Thyroid gland (tissue), 4 donors: Measurements from ENCODE around the gene NXPE4. TPM values are rescaled to one million over a fixed set of nuclear protein-coding genes. Genes with fewer than 3 reads are reported as not detected.
"Not testable (repeated sequence)": the region's sequence is repeated elsewhere in the genome, so short reads cannot be mapped to it uniquely, and the experiment has no call there.

Experiments used
- DNase-seq, 2 donors: peaks; one replicate each; pipeline ENCODE4 v3.0.0-alpha.2; 2019
- H3K27ac ChIP-seq, 3 donors: fragments of 200-600 bp; sonication (generic); 1 replicate in 2 of 3; 2 replicates in 1 of 3; pipeline ENCODE4 v1.5.1; 2016 to 2019; ENCODE audit warnings: mild to moderate bottlenecking in 1 of 3, moderate library complexity in 1 of 3
- H3K27me3 ChIP-seq: fragments of 200-600 bp; sonication (generic); one replicate; pipeline ENCODE4 v1.5.1; 2019
- H3K36me3 ChIP-seq, 2 donors: fragments of 200-600 bp; sonication (generic); one replicate each; pipeline ENCODE4 v1.5.1; 2016 to 2019
- H3K4me1 ChIP-seq, 2 donors: fragments of 200-600 bp; sonication (generic); one replicate each; pipeline ENCODE4 v1.5.1; 2017 to 2019
- H3K4me3 ChIP-seq, 3 donors: fragments of 200-600 bp; sonication (generic); replicated peaks in 1 of 3; 1 replicate in 2 of 3; 2 replicates in 1 of 3; pipeline ENCODE4 v1.5.1; 2016; ENCODE audit warnings: mild to moderate bottlenecking in 1 of 3
- H3K9me3 ChIP-seq: fragments of 200-600 bp; sonication (generic); one replicate; pipeline ENCODE4 v1.5.1; 2017
- POLR2A ChIP-seq, 2 donors: fragments of 450-650 bp; IDR thresholded peaks; one replicate each; pipeline ENCODE4 v1.6.1; 2017; ENCODE audit warnings: antibody characterized with exemption in 2 of 2, mild to moderate bottlenecking in 2 of 2, moderate library complexity in 1 of 2
- WGBS, 2 donors: methylation state at CpG; one replicate each; pipeline ENCODE4 v1.1.5; 2017; 5-methylcytosine and 5-hydroxymethylcytosine counted together
- intact Hi-C: fragments of 100-400 bp; cut with DNase I; formaldehyde crosslinking; loops from one replicate; pipeline ENCODE4 v1.15.1; 2023
- total RNA-seq, 4 donors: library from RNA; depleted of rRNA; stranded (reverse); fragments of >200 nt; gene quantifications; one replicate each; pipeline ENCODE4 v1.2.3, GENCODE V29; 2016
- TF ChIP-seq, protein P1 (sequence below), 6 experiments: fragments of 200-600 bp in 3 of 6; fragments of 450-650 bp in 3 of 6; sonication (generic) in 3 of 6; IDR thresholded peaks; one replicate each; pipeline ENCODE4 v1.5.1; 2016 to 2019; ENCODE audit warnings: antibody characterized with exemption in 6 of 6, mild to moderate bottlenecking in 2 of 6, inconsistent platforms in 1 of 6, moderate library complexity in 1 of 6

NXPE4 gene
- total RNA-seq, 4 donors from 2014 or later = not detected

- Histone ChIP-seq H3K27ac (no peak overlapping the region), H3K36me3 (no peaks in the 10 kb centered on the region), H3K27me3 (no peaks in the 10 kb centered on the region), H3K9me3 (no peaks in the 10 kb centered on the region), H3K4me1 (no peaks in the 10 kb centered on the region), H3K4me3 (no peak overlapping the region)
- WGBS, 2 donors = 86% methylated on average over 13 of the region's 13 CpGs
- TF ChIP-seq, protein P1, sequence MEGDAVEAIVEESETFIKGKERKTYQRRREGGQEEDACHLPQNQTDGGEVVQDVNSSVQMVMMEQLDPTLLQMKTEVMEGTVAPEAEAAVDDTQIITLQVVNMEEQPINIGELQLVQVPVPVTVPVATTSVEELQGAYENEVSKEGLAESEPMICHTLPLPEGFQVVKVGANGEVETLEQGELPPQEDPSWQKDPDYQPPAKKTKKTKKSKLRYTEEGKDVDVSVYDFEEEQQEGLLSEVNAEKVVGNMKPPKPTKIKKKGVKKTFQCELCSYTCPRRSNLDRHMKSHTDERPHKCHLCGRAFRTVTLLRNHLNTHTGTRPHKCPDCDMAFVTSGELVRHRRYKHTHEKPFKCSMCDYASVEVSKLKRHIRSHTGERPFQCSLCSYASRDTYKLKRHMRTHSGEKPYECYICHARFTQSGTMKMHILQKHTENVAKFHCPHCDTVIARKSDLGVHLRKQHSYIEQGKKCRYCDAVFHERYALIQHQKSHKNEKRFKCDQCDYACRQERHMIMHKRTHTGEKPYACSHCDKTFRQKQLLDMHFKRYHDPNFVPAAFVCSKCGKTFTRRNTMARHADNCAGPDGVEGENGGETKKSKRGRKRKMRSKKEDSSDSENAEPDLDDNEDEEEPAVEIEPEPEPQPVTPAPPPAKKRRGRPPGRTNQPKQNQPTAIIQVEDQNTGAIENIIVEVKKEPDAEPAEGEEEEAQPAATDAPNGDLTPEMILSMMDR (IDR thresholded peaks at IDR 0.05) = no peak
- no peak for TF ChIP-seq POLR2A (IDR thresholded peaks at IDR 0.05)
- DNase-seq = no peak
- intact Hi-C loops = no loop called here
These were observed 8.7 kb upstream of the NXPE4 start for GRCh38 chr11:114604179-114604813.

- H3K4me3 ChIP-seq, H3K36me3 ChIP-seq, H3K27me3 ChIP-seq, H3K9me3 ChIP-seq, intact Hi-C loops, H3K27ac ChIP-seq, H3K4me1 ChIP-seq, DNase-seq: not testable (repeated sequence)
- WGBS, 2 donors = 88 to 89% methylated on average over 7 of the region's 7 CpGs
These were observed 7.6 kb upstream of the NXPE4 start for GRCh38 chr11:114603151-114603550.

DNA sequence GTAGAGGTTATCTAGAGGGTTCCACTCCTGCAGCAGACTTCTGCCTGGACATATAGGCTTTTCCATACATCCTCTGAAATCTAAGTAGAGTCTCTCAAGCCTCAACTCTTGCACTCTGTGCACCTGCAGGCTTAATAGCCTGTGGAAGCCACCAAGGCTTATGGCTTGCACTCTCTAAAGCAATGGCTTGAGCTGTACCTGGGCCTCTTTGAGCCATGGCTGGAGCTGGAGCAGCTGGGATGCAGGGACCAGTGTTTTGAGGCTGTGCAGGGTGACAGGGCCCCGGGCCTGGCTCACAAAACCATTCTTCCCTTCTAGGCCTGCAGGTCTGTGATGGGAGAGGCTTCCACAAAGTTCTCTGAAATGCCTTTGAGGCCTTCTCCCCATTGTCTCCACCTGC lies 2.9 kb upstream of the NXPE4 start:
- no peak for DNase-seq
- WGBS, 2 donors = 75 to 100% methylated on average over 1 of the region's 1 CpG
- H3K36me3 ChIP-seq = no peaks in the 10 kb centered on the region
- intact Hi-C loops = no loop called here
- no peaks in the 10 kb centered on the region for H3K27me3 ChIP-seq
- H3K9me3 ChIP-seq = no peaks in the 10 kb centered on the region
- no peak overlapping the region for H3K27ac ChIP-seq
- no peak overlapping the region for H3K4me3 ChIP-seq
- no peaks in the 10 kb centered on the region for H3K4me1 ChIP-seq
- no peak for TF ChIP-seq POLR2A (IDR thresholded peaks at IDR 0.05)
- TF ChIP-seq, protein P1 (IDR thresholded peaks at IDR 0.05) = no peak

- TF ChIP-seq, protein P1 (IDR thresholded peaks at IDR 0.05) = no peak
- no peak for TF ChIP-seq POLR2A (IDR thresholded peaks at IDR 0.05)
- Histone ChIP-seq H3K4me3 (no peak overlapping the region), H3K4me1 (no peaks in the 10 kb centered on the region), H3K27me3 (no peaks in the 10 kb centered on the region), H3K36me3 (no peaks in the 10 kb centered on the region), H3K27ac (no peak overlapping the region), H3K9me3 (no peaks in the 10 kb centered on the region)
- 50 to 63% methylated on average over 1 of the region's 1 CpG for WGBS, 2 donors
- DNase-seq = no peak
- intact Hi-C loops = no loop called here
These were observed 761 bp upstream of the NXPE4 start for GRCh38 chr11:114596175-114596919.

GRCh38 chr11:114594703-114595102 lies 883 bp downstream of the NXPE4 start:
- Histone ChIP-seq H3K27me3 (no peaks in the 10 kb centered on the region), H3K36me3 (no peaks in the 10 kb centered on the region), H3K27ac (no peak overlapping the region), H3K4me3 (no peak overlapping the region), H3K9me3 (no peaks in the 10 kb centered on the region), H3K4me1 (no peaks in the 10 kb centered on the region)
- WGBS, 2 donors = 70 to 77% methylated on average over 3 of the region's 3 CpGs
- intact Hi-C loops = no loop called here
- DNase-seq = no peak
- no peak for TF ChIP-seq POLR2A (IDR thresholded peaks at IDR 0.05)
- TF ChIP-seq, protein P1 (IDR thresholded peaks at IDR 0.05) = no peak
